ENCODE measurements around the gene MVB12A.

Gene MVB12A

GRCh38 chr19:17447704-17448130 is 27.9 kb downstream of the MVB12A start:
- TF ChIP-seq CTCF (IDR thresholded peaks at IDR 0.05) (no peak), ZFX (IDR thresholded peaks at IDR 0.05; ENCODE audit: borderline replicate concordance) (no peak)
- H3K27ac ChIP-seq, result no peak overlapping the region

- no peak within 1 kb of the TSS for H3K27ac ChIP-seq
- TF ChIP-seq CTCF (IDR thresholded peaks at IDR 0.05) (peak; percentile 76), ZFX (IDR thresholded peaks at IDR 0.05; ENCODE audit: borderline replicate concordance) (no peak)
Measured at GRCh38 chr19:17448131-17448967, 28.5 kb downstream of the MVB12A start, which contains the start of gene TMEM221. TMEM221 (minus strand) TSS chr19:17448668; CDS start chr19:17448462, 206 bp downstream.

GRCh38 chr19:17450264-17451075 is 30.6 kb downstream of the MVB12A start:
- no peak for TF ChIP-seq ZFX (IDR thresholded peaks at IDR 0.05; ENCODE audit: borderline replicate concordance)
- no peak for TF ChIP-seq CTCF (IDR thresholded peaks at IDR 0.05)
- H3K27ac ChIP-seq, result no peak overlapping the region

- no peak overlapping the region for H3K27ac ChIP-seq
- TF ChIP-seq ZFX (IDR thresholded peaks at IDR 0.05; ENCODE audit: borderline replicate concordance) (no peak), CTCF (IDR thresholded peaks at IDR 0.05) (no peak)
Measured at GRCh38 chr19:17451820-17452219, 32.0 kb downstream of the MVB12A start.

- TF ChIP-seq CTCF (IDR thresholded peaks at IDR 0.05) (no peak), ZFX (IDR thresholded peaks at IDR 0.05; ENCODE audit: borderline replicate concordance) (no peak)
- H3K27ac ChIP-seq, result no peak overlapping the region
Measured at GRCh38 chr19:17454576-17455071, 34.8 kb downstream of the MVB12A start.

GRCh38 chr19:17455308-17456123 is 35.7 kb downstream of the MVB12A start:
- TF ChIP-seq ZFX (IDR thresholded peaks at IDR 0.05; ENCODE audit: borderline replicate concordance), result no peak
- no peak for TF ChIP-seq CTCF (IDR thresholded peaks at IDR 0.05)
- H3K27ac ChIP-seq, result no peak overlapping the region

All from 22Rv1 (cell line).